Measurements from ENCODE around the gene GOPC.

GOPC gene

DNA sequence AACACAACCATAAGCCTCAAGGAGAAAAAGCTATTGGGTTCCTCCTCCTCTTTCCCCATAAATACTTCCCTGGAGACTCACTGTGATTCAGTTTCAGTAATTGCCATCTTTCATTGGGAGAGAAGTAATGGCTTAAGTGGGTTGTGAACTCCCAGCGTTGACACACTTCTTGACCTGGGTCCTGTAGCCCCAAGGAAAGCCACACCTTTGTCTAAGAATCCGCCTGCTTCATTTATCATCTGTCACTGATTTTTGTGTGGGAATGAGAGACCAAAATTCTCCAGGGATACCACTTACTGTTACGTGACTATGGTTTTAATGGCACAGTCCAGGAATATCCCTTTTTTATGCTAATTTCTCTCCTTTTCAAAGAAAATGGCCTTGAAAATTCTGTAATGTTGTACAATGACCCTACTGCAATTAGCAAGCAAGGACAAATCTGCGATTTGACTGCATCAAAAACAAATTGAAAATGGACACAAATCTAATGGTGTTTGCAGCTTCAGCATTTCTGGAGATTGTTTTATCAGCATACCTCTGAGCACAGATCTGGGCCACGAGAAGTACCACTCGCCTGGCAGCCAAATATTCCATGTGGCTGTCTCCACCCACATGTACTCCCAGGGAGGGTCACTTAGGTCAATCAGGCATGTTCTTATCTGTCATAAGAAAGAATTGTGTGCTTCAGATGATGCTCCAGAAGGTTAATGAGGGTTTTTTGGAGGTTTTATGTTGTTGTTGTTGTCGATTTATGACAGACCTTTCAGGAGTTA is 90.1 kb downstream of the GOPC start:
- no peak for DNase-seq (ENCODE audit: low read depth in 2 of 2)
- TF ChIP-seq, protein P1, sequence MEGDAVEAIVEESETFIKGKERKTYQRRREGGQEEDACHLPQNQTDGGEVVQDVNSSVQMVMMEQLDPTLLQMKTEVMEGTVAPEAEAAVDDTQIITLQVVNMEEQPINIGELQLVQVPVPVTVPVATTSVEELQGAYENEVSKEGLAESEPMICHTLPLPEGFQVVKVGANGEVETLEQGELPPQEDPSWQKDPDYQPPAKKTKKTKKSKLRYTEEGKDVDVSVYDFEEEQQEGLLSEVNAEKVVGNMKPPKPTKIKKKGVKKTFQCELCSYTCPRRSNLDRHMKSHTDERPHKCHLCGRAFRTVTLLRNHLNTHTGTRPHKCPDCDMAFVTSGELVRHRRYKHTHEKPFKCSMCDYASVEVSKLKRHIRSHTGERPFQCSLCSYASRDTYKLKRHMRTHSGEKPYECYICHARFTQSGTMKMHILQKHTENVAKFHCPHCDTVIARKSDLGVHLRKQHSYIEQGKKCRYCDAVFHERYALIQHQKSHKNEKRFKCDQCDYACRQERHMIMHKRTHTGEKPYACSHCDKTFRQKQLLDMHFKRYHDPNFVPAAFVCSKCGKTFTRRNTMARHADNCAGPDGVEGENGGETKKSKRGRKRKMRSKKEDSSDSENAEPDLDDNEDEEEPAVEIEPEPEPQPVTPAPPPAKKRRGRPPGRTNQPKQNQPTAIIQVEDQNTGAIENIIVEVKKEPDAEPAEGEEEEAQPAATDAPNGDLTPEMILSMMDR (IDR thresholded peaks at IDR 0.05; ENCODE audit: low read depth, low read length), result no peak
- no peak overlapping the region for H3K4me3 ChIP-seq (replicated peaks in 1 of 2; ENCODE audit: low read depth in 2 of 2, low read length in 2 of 2)
